ENCODE data around the gene INTS7.
"Not testable (repeated sequence)": the region's sequence is repeated elsewhere in the genome, so short reads cannot be mapped to it uniquely, and the experiment has no call there.

INTS7 gene

DNA sequence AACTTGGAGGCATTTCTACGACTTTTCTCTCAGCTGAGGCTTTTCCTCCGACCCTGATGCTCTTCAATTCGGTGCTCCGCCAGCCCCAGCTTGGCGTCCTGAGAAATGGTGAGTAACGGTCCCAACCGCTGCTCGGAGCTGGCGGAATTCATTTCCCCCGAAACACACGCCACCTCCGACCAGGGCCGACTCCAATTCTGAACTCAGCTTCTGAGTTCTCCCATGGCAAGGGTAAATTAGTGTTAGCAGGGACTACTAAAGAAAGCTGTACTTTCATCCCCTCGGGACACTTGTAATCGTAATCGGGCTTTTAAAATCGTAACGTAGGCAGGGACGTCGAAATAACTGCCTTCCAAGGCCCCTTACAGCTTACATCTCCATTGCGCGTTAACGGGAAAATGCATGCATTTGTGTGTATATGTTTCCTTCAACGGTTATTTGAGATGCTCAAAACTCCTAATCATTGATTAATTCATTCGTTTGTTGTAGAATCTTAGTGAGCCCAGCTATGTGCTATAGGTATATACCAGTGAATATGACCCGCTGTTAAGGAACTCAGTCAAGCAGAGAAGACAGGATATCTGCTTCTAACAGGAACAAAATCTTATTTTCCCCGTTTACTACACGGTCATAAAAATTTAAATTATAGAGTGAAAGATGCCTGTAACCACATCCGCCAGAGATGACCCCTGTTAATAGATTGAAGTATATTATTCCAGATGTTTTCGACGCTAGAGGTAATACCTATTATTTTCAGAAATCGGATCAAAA, 663 bp upstream of the INTS7 start:
- H3K4me3 ChIP-seq (ENCODE audit: low read depth in 1 of 2, low read length in 1 of 2), result peak overlapping the region; percentile 86 to 91
- TF ChIP-seq, protein P1, sequence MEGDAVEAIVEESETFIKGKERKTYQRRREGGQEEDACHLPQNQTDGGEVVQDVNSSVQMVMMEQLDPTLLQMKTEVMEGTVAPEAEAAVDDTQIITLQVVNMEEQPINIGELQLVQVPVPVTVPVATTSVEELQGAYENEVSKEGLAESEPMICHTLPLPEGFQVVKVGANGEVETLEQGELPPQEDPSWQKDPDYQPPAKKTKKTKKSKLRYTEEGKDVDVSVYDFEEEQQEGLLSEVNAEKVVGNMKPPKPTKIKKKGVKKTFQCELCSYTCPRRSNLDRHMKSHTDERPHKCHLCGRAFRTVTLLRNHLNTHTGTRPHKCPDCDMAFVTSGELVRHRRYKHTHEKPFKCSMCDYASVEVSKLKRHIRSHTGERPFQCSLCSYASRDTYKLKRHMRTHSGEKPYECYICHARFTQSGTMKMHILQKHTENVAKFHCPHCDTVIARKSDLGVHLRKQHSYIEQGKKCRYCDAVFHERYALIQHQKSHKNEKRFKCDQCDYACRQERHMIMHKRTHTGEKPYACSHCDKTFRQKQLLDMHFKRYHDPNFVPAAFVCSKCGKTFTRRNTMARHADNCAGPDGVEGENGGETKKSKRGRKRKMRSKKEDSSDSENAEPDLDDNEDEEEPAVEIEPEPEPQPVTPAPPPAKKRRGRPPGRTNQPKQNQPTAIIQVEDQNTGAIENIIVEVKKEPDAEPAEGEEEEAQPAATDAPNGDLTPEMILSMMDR (IDR thresholded peaks at IDR 0.05), result no peak

DNA sequence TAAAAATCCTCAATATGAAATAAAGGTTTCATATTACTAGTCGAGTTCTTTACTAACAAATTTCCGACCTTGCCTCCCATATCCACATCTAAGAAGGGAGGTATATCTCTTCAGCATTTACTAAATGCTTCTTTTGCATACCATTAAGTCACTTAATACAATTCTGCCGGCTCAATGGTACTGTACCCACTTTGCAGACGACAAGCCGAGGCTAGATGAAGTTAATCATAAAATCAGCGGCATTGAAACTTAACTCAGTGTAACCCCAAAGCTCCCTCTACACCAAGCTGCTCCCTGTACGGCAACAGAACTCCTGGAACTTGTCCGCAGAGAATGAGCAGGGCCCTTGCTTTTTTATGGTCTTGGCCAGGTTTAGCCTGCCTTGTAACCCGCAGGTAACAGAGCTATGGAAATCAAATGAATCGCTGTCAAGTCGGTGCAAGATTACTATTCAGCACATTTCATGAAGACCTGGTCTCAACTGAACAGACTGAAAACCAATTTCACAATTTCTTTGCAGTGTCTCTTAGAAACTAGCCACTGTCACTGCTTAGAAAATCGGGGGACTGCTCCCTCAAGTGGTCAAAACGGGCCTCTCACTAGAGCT, 738 bp downstream of the INTS7 start:
- H3K27me3 ChIP-seq, result no peaks in the 10 kb centered on the region
- no peaks in the 10 kb centered on the region for H3K9me3 ChIP-seq
- peak overlapping the region; percentile 86 to 91 for H3K4me3 ChIP-seq (ENCODE audit: low read depth in 1 of 2, low read length in 1 of 2)
- H3K27ac ChIP-seq, result peak overlapping the region; percentile 85
- TF ChIP-seq, protein P1 (IDR thresholded peaks at IDR 0.05), result no peak
- H3K4me1 ChIP-seq (ENCODE audit: control insufficient read depth in 1 of 2, insufficient read depth in 1 of 2, low read depth in 1 of 2, low read length in 1 of 2), result peaks cover 27 to 30% of the 10 kb centered on the region in 2 experiments
- no peaks in the 10 kb centered on the region for H3K36me3 ChIP-seq

More for the DNA sequence above, 663 bp upstream of the INTS7 start:
- Histone ChIP-seq H3K4me1 (ENCODE audit: control insufficient read depth in 1 of 2, insufficient read depth in 1 of 2, low read depth in 1 of 2, low read length in 1 of 2) (peaks cover 25 to 30% of the 10 kb centered on the region in 2 experiments), H3K27ac (peak overlapping the region; percentile 85), H3K9me3 (no peaks in the 10 kb centered on the region), H3K27me3 (no peaks in the 10 kb centered on the region), H3K36me3 (no peaks in the 10 kb centered on the region)

DNA sequence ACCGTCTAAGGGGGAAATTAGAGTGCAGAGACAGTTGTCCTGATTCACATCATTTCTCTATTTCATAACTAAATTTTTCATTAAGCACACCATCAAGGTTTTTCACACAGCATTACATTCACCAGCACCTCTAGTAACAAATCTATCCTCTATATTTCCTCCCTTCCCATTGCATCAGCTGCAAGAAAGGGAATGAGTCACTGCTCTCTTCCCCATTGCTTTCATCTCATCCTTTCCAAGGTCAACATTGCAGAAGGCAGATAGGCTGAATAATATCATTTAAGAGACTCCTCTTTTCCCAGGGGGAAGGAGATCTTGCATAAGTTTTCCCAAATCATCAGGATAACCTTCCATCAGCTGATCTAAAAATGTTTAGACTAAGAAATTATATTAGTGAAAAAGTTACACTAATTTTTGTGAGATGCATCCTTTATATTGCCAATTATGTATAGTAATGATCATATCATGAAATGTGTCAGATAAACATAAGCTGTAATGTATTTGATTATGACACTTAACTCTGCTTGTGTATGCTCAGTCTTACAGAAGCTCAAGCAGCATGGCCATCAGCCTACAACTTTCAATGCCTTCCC, 4.3 kb downstream of the INTS7 start:
- Histone ChIP-seq H3K27ac (no peak overlapping the region), H3K9me3 (no peaks in the 10 kb centered on the region), H3K36me3 (no peaks in the 10 kb centered on the region), H3K4me3 (ENCODE audit: low read depth in 1 of 2, low read length in 1 of 2) (no peak overlapping the region), H3K27me3 (no peaks in the 10 kb centered on the region), H3K4me1 (ENCODE audit: control insufficient read depth in 1 of 2, insufficient read depth in 1 of 2, low read depth in 1 of 2, low read length in 1 of 2) (peaks cover 14 to 16% of the 10 kb centered on the region in 2 experiments)
- TF ChIP-seq, protein P1 (IDR thresholded peaks at IDR 0.05), result no peak

- H3K4me1 ChIP-seq (ENCODE audit: control insufficient read depth in 1 of 2, insufficient read depth in 1 of 2, low read depth in 1 of 2, low read length in 1 of 2); H3K36me3 ChIP-seq; H3K27me3 ChIP-seq; H3K9me3 ChIP-seq; H3K4me3 ChIP-seq (ENCODE audit: low read depth in 1 of 2, low read length in 1 of 2); H3K27ac ChIP-seq: not testable (repeated sequence)
Observed at GRCh38 chr1:212027727-212028126, 7.6 kb downstream of the INTS7 start.

- H3K27ac ChIP-seq, result no peak overlapping the region
- H3K4me3 ChIP-seq (ENCODE audit: low read depth in 1 of 2, low read length in 1 of 2), result no peak overlapping the region
- H3K36me3 ChIP-seq, result no peaks in the 10 kb centered on the region
- TF ChIP-seq, protein P1 (IDR thresholded peaks at IDR 0.05), result no peak
- no peaks in the 10 kb centered on the region for H3K27me3 ChIP-seq
- H3K4me1 ChIP-seq (ENCODE audit: control insufficient read depth in 1 of 2, insufficient read depth in 1 of 2, low read depth in 1 of 2, low read length in 1 of 2), result no peaks in the 10 kb centered on the region
- H3K9me3 ChIP-seq, result no peaks in the 10 kb centered on the region
Observed at GRCh38 chr1:212024469-212025149, 10.7 kb downstream of the INTS7 start.

DNA sequence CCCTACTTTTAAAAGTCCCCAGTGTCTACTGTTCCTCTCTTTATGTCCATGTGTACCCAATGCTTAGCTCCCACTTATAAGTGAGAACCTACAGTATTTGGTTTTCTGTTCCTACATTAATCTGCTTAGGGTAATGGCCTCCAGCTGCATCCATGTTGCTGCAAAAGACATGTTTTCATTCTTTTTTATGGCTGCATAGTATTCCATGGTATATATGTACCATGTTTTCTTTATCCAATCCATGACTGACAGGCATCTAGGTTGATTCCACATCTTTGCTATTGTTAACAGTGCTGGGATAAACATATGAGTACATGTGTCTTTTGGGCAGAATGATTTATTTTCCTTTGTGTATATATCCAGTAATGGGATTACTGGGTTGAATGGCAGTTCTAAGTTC, 12.4 kb downstream of the INTS7 start:
- not testable (repeated sequence) for H3K36me3 ChIP-seq; H3K27ac ChIP-seq; H3K4me3 ChIP-seq (ENCODE audit: low read depth in 1 of 2, low read length in 1 of 2)

More for the DNA sequence above, 12.4 kb downstream of the INTS7 start:
- not testable (repeated sequence) for H3K27me3 ChIP-seq; H3K9me3 ChIP-seq; H3K4me1 ChIP-seq (ENCODE audit: control insufficient read depth in 1 of 2, insufficient read depth in 1 of 2, low read depth in 1 of 2, low read length in 1 of 2)

All from neutrophil (primary cell).